Measurements from ENCODE around the gene IDH3G.
"Not testable (repeated sequence)": the region's sequence is repeated elsewhere in the genome, so short reads cannot be mapped to it uniquely, and the experiment has no call there.

- TF ChIP-seq, protein P1, sequence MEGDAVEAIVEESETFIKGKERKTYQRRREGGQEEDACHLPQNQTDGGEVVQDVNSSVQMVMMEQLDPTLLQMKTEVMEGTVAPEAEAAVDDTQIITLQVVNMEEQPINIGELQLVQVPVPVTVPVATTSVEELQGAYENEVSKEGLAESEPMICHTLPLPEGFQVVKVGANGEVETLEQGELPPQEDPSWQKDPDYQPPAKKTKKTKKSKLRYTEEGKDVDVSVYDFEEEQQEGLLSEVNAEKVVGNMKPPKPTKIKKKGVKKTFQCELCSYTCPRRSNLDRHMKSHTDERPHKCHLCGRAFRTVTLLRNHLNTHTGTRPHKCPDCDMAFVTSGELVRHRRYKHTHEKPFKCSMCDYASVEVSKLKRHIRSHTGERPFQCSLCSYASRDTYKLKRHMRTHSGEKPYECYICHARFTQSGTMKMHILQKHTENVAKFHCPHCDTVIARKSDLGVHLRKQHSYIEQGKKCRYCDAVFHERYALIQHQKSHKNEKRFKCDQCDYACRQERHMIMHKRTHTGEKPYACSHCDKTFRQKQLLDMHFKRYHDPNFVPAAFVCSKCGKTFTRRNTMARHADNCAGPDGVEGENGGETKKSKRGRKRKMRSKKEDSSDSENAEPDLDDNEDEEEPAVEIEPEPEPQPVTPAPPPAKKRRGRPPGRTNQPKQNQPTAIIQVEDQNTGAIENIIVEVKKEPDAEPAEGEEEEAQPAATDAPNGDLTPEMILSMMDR (conservative IDR thresholded peaks at IDR 0.05; ENCODE audit: low read length), result not testable (repeated sequence)
- TF ChIP-seq EZH2phosphoT487 (IDR thresholded peaks at IDR 0.05; ENCODE audit: borderline replicate concordance, low read depth, low read length), result not testable (repeated sequence)
Measured at GRCh38 chrX:153818064-153818463, 23.9 kb upstream of the IDH3G start.
